ENCODE results near the gene SMNDC1.
"Not testable (repeated sequence)": the region's sequence is repeated elsewhere in the genome, so short reads cannot be mapped to it uniquely, and the experiment has no call there.

Gene SMNDC1

DNA sequence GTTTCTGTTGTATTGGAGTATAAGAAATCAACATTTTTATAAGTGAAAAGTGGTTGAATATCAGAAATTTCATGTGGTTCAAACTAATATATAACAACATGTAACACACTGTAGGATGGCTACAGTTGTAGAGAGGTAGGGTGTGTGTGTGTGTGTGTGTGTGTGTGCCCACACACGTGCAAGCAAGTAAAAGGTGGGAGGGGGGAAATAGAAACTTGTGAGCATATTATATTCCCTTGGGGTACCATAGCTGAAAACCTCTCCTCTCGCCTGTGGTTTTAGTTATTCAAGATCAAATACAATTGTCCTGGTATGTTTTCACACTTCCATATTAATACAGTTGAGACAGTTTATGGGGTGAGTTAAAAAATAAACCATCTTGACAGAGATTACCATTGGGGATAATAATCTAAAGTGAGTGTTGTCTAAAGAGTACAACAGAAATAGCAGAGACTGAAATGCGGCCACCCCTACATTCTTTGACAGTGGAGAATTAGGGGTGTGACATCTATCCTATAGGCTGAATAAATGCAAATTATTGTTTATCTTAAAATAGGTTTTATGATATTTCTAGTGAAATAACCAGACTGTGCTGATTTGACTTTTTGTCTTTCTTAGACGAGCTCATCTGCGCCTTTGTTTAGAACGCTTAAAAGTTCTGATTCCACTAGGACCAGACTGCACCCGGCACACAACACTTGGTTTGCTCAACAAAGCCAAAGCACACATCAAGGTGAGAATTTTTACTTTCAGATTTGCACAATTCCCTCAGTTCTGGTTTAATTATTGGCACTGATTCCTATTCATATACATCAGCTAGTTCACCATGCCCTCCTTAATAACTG is 25.9 kb downstream of the SMNDC1 start:
- no peak for DNase-seq

DNA sequence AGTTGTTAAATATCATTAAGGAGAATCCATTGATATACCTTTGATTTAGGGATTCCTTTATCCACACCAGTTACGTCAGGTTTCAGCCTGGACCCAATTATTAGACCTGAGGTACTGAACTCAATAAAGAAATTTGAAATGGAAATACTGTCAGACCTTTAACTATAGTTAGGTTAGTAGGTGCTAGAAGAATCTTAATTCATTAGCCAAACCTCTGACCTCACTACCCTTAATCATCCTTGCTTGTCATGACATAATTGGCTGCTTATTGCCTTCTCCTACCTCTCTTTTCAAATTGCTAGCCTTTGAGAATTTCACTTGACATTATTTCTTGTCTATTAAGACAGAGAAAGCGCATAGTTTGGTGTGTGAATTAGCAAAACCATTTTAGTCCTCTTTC is 27.1 kb downstream of the SMNDC1 start:
- DNase-seq: no peak

GRCh38 chr10:110276603-110277002 is 28.1 kb downstream of the SMNDC1 start:
- DNase-seq: no peak

- DNase-seq: no peak
Observed at GRCh38 chr10:110275128-110275729, 29.5 kb downstream of the SMNDC1 start.

DNA sequence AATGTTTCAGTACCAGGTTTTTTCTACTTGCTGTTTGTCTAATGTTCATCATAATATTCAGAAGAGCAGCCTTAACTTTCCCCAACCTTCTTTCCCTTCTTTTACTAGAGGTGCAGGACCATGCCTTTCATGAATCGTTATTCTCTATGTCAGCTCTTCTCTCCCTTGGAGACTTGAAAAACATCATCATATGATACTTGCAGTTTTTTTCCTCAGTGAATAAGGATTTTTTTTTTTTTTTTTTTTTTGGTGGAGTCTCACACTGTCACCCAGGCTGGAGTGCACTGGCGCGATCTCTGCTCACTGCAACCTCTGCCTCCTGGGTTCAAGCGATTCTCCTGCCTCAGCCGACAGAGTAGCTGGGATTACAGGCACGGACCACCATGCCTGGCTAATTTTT is 30.1 kb downstream of the SMNDC1 start:
- no peak for DNase-seq

GRCh38 chr10:110274072-110274627 is 30.6 kb downstream of the SMNDC1 start:
- no peak for DNase-seq

DNA sequence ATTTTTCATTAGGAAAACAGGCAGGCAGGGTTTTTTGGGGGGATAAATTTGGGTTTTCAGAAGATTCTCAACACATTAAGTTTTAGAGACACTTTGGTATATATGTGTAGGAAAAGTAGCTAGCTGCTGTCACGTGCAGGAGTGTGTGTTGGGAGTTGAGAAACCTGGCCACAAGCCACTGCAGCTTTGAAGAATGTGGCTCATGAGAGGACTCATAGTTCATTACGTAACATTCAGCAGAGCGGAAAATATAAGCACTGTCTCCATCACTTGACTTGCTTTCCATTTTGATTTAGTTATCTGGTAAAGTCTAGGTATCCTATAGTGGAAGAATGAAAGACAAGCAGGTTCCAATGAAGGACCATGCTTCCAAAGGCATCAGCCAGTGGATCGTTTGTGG is 31.2 kb downstream of the SMNDC1 start:
- DNase-seq: peak; percentile 27 to 41

- DNase-seq: not testable (repeated sequence)
Observed at GRCh38 chr10:110272995-110273394, 31.7 kb downstream of the SMNDC1 start.

DNA sequence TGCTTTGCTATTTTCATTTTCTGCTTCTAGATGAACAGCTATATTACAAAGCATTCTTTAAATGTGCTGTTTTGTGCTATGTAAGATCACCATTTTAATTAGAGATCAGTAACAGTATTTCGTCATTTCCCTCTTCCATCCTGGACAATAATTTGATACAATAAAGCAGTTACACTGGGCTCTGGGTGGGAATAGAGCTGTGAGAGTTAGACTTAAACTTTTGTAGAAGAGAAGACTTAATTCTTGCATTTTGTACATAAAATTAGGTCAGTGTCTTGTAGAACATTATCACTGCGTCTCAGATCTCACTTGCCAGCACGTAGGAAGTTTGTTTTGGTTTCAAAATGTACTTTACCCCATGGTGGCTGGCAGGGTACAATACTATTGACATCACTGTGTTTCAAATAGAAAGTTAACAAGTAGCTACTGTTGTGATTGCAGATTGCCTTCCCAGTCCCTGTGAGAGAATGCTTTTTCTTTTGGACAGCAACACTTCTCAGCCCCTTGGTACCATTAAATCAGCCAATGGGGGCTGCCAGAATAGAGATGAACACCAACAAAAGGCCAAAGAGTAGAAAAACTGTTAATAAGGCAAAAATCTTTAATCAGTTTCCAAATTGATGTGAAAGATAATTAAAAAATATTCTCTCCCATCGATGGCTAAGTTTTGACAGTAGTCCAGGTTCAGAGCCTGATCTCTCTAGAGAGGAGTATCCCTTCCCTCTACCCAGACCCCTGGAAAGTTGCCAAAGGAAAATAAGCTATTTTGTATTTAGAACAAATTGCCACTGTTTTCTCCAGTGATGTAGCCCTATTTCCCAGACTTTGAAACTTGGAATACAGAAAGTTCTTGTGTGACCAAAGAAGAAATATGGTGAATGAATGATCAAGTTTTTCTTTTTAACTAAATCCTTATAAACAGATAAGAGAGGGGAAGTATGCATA is 35.1 kb downstream of the SMNDC1 start:
- no peak for DNase-seq

DNA sequence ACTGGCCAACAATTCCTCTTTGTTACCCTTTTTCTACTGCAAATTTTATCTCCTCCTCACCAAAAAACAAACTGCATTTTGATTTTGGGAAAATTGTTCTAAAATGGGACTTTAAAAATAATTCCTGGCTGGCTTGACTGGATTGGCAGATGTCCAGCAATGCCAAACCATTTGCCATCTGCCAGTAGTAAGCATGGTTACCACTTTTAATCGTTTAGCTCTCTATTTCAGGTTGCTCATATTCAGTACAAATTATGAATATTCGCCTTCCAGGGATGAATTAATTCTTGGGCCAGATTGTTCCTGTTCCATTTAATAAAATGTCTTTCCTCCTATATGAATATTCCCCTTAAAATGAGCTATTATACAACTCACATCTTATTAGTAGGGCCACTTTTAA is 35.7 kb downstream of the SMNDC1 start:
- DNase-seq: no peak

GRCh38 chr10:110268442-110268841 is 36.3 kb downstream of the SMNDC1 start:
- no peak for DNase-seq

- DNase-seq: no peak
Observed at GRCh38 chr10:110267276-110267675, 37.4 kb downstream of the SMNDC1 start.

GRCh38 chr10:110265573-110266193 is 39.0 kb downstream of the SMNDC1 start:
- DNase-seq: no peak

- DNase-seq: no peak
Observed at GRCh38 chr10:110263164-110263563, 41.6 kb downstream of the SMNDC1 start.

GRCh38 chr10:110260746-110261477 is 43.8 kb downstream of the SMNDC1 start:
- DNase-seq: no peak

GRCh38 chr10:110259317-110259716 is 45.4 kb downstream of the SMNDC1 start:
- no peak for DNase-seq

- DNase-seq: no peak
Observed at GRCh38 chr10:110258542-110258941, 46.2 kb downstream of the SMNDC1 start.

DNA sequence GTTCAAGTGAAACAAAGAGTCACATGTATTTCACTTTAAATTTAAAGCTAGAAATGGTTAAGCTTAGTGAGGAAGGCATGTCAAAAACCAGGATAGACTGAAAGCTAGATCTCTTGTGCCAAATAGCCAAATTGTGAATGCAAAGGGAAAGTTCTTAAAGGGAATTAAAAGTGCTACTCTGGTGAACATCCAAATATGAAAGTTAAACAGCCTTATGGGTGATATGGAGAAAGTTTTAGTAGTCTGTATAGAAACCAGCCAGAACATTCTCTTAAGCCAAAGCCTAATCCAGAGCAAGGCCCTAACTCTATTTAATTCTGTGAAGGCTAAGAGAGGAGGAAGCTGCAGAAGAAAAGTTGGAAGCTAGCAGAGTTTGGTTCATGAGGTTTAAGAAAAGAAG is 50.3 kb downstream of the SMNDC1 start:
- no peak for DNase-seq

- DNase-seq: no peak
Observed at GRCh38 chr10:110252151-110252550, 52.6 kb downstream of the SMNDC1 start.

- DNase-seq: not testable (repeated sequence)
Observed at GRCh38 chr10:110251392-110251791, 53.3 kb downstream of the SMNDC1 start.

- DNase-seq: peak in 1 of 2 donors; percentile 16
Observed at GRCh38 chr10:110249489-110249888, 55.2 kb downstream of the SMNDC1 start.

GRCh38 chr10:110247833-110248232 is 56.9 kb downstream of the SMNDC1 start:
- not testable (repeated sequence) for DNase-seq
